Ishikawa (cell line): ENCODE measurements around the gene A3GALT2.

Experiments used
- CEBPB ChIP-seq: IDR thresholded peaks from 2 replicates; pipeline ENCODE4 v1.6.1; 2012
- CREB1 ChIP-seq: IDR thresholded peaks from 2 replicates; pipeline ENCODE4 v1.6.1; 2012; ENCODE audit warnings: low read depth
- EGR1 ChIP-seq: IDR thresholded peaks from 2 replicates; pipeline ENCODE4 v1.6.1; 2012
- EP300 ChIP-seq: IDR thresholded peaks from 2 replicates; pipeline ENCODE4 v1.6.1; 2012; ENCODE audit warnings: borderline replicate concordance
- FOXM1 ChIP-seq: IDR thresholded peaks from 2 replicates; pipeline ENCODE4 v1.6.1; 2012; ENCODE audit warnings: low read depth, borderline replicate concordance
- MAX ChIP-seq: IDR thresholded peaks from 2 replicates; pipeline ENCODE4 v1.6.1; 2012
- NFIC ChIP-seq: IDR thresholded peaks from 2 replicates; pipeline ENCODE4 v1.6.1; 2012
- RAD21 ChIP-seq: IDR thresholded peaks from 2 replicates; pipeline ENCODE4 v1.6.1; 2012; ENCODE audit warnings: low read depth
- TAF1 ChIP-seq: IDR thresholded peaks from 2 replicates; pipeline ENCODE4 v1.6.1; 2012; ENCODE audit warnings: low read depth, mild to moderate bottlenecking
- TCF12 ChIP-seq: IDR thresholded peaks from 2 replicates; pipeline ENCODE4 v1.6.1; 2012; ENCODE audit warnings: low read depth
- TEAD4 ChIP-seq: IDR thresholded peaks from 2 replicates; pipeline ENCODE4 v1.6.1; 2012
- USF1 ChIP-seq: IDR thresholded peaks from 2 replicates; pipeline ENCODE4 v1.6.1; 2012
- YY1 ChIP-seq: IDR thresholded peaks from 2 replicates; pipeline ENCODE4 v1.6.1; 2012; ENCODE audit warnings: low read depth
- ZBTB7A ChIP-seq: IDR thresholded peaks from 2 replicates; pipeline ENCODE4 v1.6.1; 2012; ENCODE audit warnings: low read depth
- TF ChIP-seq, protein P1 (sequence below): IDR thresholded peaks from 2 replicates; pipeline ENCODE4 v1.6.1; 2012; ENCODE audit warnings: low read depth, mild to moderate bottlenecking

A3GALT2 gene

DNA sequence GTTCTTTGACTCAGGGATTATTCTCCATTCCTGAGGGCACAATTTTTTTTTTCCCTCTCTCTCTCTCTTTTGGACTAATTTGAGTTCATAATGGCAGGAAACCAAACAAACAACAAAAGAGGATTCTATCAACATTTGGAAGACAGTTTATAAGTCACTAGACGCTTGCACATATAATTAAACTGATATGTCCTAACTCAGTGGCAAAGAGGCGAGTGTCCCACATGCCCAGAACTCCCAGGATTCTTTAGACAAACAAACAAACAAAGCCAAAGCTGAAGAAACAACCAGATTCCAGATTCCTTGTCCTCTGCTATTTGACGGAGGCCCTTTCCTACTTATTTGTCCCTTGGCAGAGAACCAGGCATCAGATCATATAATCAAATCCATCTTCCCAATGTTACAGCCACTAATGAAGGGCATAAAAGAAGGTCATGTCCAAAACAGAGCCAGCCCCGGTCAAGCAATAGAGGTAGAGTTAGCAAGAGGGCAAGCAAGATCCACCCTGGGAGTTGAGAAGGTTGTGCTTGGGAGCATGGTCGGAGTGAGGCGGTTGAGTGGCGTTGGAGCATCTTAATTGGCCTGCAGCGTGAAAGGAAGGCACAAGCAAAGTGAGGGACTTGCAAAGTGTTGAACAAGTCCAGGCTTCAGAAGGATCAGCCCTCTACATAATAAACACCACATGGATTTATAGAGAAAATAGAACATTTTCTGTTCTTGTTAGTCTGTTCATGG lies 34.3 kb downstream of the A3GALT2 start:
- TF ChIP-seq YY1 (no peak), CREB1 (no peak), TCF12 (no peak), CEBPB (no peak), EGR1 (no peak), FOXM1 (no peak), MAX (no peak), EP300 (no peak), TEAD4 (no peak), USF1 (no peak), RAD21 (no peak), ZBTB7A (no peak), NFIC (no peak), TAF1 (no peak)
- TF ChIP-seq, protein P1, sequence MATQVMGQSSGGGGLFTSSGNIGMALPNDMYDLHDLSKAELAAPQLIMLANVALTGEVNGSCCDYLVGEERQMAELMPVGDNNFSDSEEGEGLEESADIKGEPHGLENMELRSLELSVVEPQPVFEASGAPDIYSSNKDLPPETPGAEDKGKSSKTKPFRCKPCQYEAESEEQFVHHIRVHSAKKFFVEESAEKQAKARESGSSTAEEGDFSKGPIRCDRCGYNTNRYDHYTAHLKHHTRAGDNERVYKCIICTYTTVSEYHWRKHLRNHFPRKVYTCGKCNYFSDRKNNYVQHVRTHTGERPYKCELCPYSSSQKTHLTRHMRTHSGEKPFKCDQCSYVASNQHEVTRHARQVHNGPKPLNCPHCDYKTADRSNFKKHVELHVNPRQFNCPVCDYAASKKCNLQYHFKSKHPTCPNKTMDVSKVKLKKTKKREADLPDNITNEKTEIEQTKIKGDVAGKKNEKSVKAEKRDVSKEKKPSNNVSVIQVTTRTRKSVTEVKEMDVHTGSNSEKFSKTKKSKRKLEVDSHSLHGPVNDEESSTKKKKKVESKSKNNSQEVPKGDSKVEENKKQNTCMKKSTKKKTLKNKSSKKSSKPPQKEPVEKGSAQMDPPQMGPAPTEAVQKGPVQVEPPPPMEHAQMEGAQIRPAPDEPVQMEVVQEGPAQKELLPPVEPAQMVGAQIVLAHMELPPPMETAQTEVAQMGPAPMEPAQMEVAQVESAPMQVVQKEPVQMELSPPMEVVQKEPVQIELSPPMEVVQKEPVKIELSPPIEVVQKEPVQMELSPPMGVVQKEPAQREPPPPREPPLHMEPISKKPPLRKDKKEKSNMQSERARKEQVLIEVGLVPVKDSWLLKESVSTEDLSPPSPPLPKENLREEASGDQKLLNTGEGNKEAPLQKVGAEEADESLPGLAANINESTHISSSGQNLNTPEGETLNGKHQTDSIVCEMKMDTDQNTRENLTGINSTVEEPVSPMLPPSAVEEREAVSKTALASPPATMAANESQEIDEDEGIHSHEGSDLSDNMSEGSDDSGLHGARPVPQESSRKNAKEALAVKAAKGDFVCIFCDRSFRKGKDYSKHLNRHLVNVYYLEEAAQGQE: no peak

GRCh38 chr1:33284049-33284448 lies 36.8 kb downstream of the A3GALT2 start:
- TF ChIP-seq RAD21 (no peak), CEBPB (no peak), FOXM1 (no peak), USF1 (no peak), CREB1 (no peak), MAX (no peak), TAF1 (no peak), TEAD4 (no peak), NFIC (no peak), YY1 (no peak), EP300 (no peak), TCF12 (no peak), ZBTB7A (no peak)
- TF ChIP-seq, protein P1: no peak

- TF ChIP-seq CREB1: no peak
Observed at GRCh38 chr1:33282791-33283190, 38.1 kb downstream of the A3GALT2 start.

DNA sequence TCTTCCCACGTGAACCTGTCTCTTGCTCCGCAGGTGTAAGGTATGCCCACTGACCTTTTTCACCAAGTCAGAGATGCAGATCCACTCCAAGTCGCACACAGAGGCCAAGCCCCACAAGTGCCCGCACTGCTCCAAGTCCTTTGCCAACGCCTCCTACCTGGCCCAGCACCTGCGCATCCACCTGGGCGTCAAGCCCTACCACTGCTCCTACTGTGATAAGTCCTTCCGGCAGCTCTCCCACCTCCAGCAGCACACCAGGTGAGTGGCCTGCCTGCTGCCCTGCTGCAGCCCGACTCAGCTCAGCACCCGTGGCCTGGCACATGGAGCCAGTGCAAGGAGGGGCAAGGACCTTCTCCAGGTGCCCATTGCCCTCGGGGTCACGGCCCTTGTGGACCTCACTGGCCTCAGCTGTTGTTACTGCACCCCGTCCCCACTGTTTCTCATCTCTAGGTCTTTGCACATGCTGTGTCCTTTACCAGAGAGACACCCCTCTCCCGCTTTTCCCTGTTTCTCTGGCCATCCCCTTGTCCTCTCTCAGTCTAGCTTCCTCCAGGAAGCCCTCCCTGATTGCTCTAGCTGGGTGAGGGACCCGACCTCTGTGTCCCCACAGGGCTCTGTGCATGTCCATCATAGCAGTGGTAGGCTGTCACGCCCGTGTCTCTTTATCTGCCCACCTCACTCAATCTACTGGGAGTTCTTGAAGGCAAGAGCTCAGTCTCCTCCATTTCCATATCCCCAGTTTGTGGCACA lies 39.2 kb downstream of the A3GALT2 start:
- TF ChIP-seq RAD21: no peak
- TF ChIP-seq CREB1: no peak
- TF ChIP-seq EGR1: no peak
- no peak for TF ChIP-seq NFIC
- TF ChIP-seq, protein P1: no peak
- TF ChIP-seq MAX: no peak
- no peak for TF ChIP-seq EP300
- TF ChIP-seq TCF12: no peak
- TF ChIP-seq TEAD4: no peak
- TF ChIP-seq FOXM1: no peak
- TF ChIP-seq TAF1: no peak
- TF ChIP-seq YY1: no peak
- no peak for TF ChIP-seq ZBTB7A
- TF ChIP-seq CEBPB: no peak
- TF ChIP-seq USF1: no peak
